ENCODE measurements around the gene ECE1. TPM values are rescaled to one million over a fixed set of nuclear protein-coding genes. Genes with fewer than 3 reads are reported as not detected.
"Not testable (repeated sequence)": the region's sequence is repeated elsewhere in the genome, so short reads cannot be mapped to it uniquely, and the experiment has no call there.

The ECE1 gene
- total and polyA plus RNA-seq, 7 donors: 12.2 to 24.9 (median 14.6) TPM

GRCh38 chr1:21205416-21205815 is 84.8 kb downstream of the ECE1 start:
- no peak for TF ChIP-seq CTCF (IDR thresholded peaks at IDR 0.05)
- Histone ChIP-seq H3K27ac (no peak overlapping the region), H3K36me3 (ENCODE audit: insufficient read depth in 1 of 2, low read depth in 1 of 2) (no peaks in the 10 kb centered on the region), H3K27me3 (ENCODE audit: insufficient read depth in 3 of 3, low read length in 2 of 3) (no peaks in the 10 kb centered on the region), H3K4me1 (no peaks in the 10 kb centered on the region), H3K9me3 (no peaks in the 10 kb centered on the region), H3K4me3 (no peak overlapping the region)
- ATAC-seq (no peak), DNase-seq (no peak)
- WGBS, 3 donors: 92 to 95% (median 93%) methylated on average over 5 of the region's 5 CpGs
- intact Hi-C loops (cut with DNase I): no loop called here

GRCh38 chr1:21201650-21202049 is 88.6 kb downstream of the ECE1 start:
- Histone ChIP-seq H3K27ac (no peak overlapping the region), H3K27me3 (ENCODE audit: insufficient read depth in 3 of 3, low read length in 2 of 3) (no peaks in the 10 kb centered on the region), H3K4me3 (no peak overlapping the region), H3K9me3 (no peaks in the 10 kb centered on the region), H3K4me1 (no peaks in the 10 kb centered on the region), H3K36me3 (ENCODE audit: insufficient read depth in 1 of 2, low read depth in 1 of 2) (no peaks in the 10 kb centered on the region)
- no peak for DNase-seq
- no peak for ATAC-seq
- intact Hi-C loops (cut with DNase I): no loop called here
- TF ChIP-seq CTCF (IDR thresholded peaks at IDR 0.05): no peak
- WGBS, 3 donors: 92 to 95% (median 94%) methylated on average over 4 of the region's 4 CpGs

GRCh38 chr1:21201238-21201637 is 89.0 kb downstream of the ECE1 start:
- H3K9me3 ChIP-seq; H3K4me1 ChIP-seq; H3K27me3 ChIP-seq (ENCODE audit: insufficient read depth in 3 of 3, low read length in 2 of 3); H3K36me3 ChIP-seq (ENCODE audit: insufficient read depth in 1 of 2, low read depth in 1 of 2); DNase-seq; intact Hi-C loops (cut with DNase I); H3K27ac ChIP-seq; H3K4me3 ChIP-seq; ATAC-seq: not testable (repeated sequence)
- WGBS, 3 donors: 95 to 97% (median 95%) methylated on average over 5 of the region's 5 CpGs

- intact Hi-C loops (cut with DNase I): no loop called here
- no peak for TF ChIP-seq CTCF (IDR thresholded peaks at IDR 0.05)
- no peaks in the 10 kb centered on the region for H3K4me1 ChIP-seq
- H3K36me3 ChIP-seq (ENCODE audit: insufficient read depth in 1 of 2, low read depth in 1 of 2): no peaks in the 10 kb centered on the region
- H3K9me3 ChIP-seq: no peaks in the 10 kb centered on the region
- H3K4me3 ChIP-seq: no peak overlapping the region
- H3K27me3 ChIP-seq (ENCODE audit: insufficient read depth in 3 of 3, low read length in 2 of 3): no peaks in the 10 kb centered on the region
- DNase-seq (no peak), ATAC-seq (no peak)
- no peak overlapping the region for H3K27ac ChIP-seq
- WGBS, 3 donors: 77 to 81% (median 77%) methylated on average over 6 of the region's 6 CpGs
Measured at GRCh38 chr1:21200767-21201166, 89.5 kb downstream of the ECE1 start.

GRCh38 chr1:21198929-21199328 is 91.3 kb downstream of the ECE1 start:
- Histone ChIP-seq H3K27me3 (ENCODE audit: insufficient read depth in 3 of 3, low read length in 2 of 3) (no peaks in the 10 kb centered on the region), H3K4me1 (peaks cover 5% of the 10 kb centered on the region), H3K27ac (no peak overlapping the region), H3K9me3 (no peaks in the 10 kb centered on the region), H3K36me3 (ENCODE audit: insufficient read depth in 1 of 2, low read depth in 1 of 2) (no peaks in the 10 kb centered on the region), H3K4me3 (no peak overlapping the region)
- DNase-seq: no peak
- whole genome bisulfite sequencing, 3 donors: 53 to 58% (median 55%) methylated on average over 4 of the region's 4 CpGs
- intact Hi-C loops (cut with DNase I): no loop called here
- TF ChIP-seq CTCF (IDR thresholded peaks at IDR 0.05): no peak
- ATAC-seq: no peak
